GM12878 (cell line): ENCODE results near the gene AMPD2. TPM values are rescaled to one million over a fixed set of nuclear protein-coding genes. Genes with fewer than 3 reads are reported as not detected.
"Not testable (repeated sequence)": the region's sequence is repeated elsewhere in the genome, so short reads cannot be mapped to it uniquely, and the experiment has no call there.

Experiments
- ATAC-seq: fragments of 200-7000 bp; cut with Tn5 transposase; 3 replicates; pipeline ENCODE4 v1.9.1; 2020; ENCODE audit warnings: mild to moderate bottlenecking, moderate library complexity
- BruUV-seq: library from RNA; stranded (reverse); fragments of 400-500 nt; replicated peaks from 2 replicates; lab custom pipeline; 2021; lab: Mats Ljungman, UMichigan
- CTCF ChIA-PET: fragments of 300-600 bp; sonication (Branson Sonifier 250); formaldehyde crosslinking; extraction: SDS; loops from one replicate; lab custom pipeline; 2021; ENCODE audit warnings: inconsistent platforms; lab: Yijun Ruan, JAX
- POLR2A ChIA-PET: fragments of 350-600 bp; formaldehyde crosslinking; extraction: SDS; loops from one replicate; lab custom pipeline; 2021; ENCODE audit warnings: inconsistent platforms; lab: Charles Lee
- RAD21 ChIA-PET: fragments of 300-600 bp; sonication (Branson Sonifier 250); formaldehyde crosslinking; loops from one replicate; lab custom pipeline; 2023; ENCODE audit warnings: antibody characterized with exemption; ENCODE audit not compliant: unreplicated experiment; lab: Charles Lee
- SMC1A ChIA-PET: fragments of 300-600 bp; sonication (Branson Sonifier 250); formaldehyde crosslinking; loops from one replicate; lab custom pipeline; 2023; ENCODE audit not compliant: unreplicated experiment, uncharacterized antibody; lab: Charles Lee
- DNase-seq: peaks from one replicate; pipeline ENCODE4 v3.0.0-alpha.2; 2011; ENCODE audit warnings: low read depth, low spot score
- FAIRE-seq: peaks from 3 replicates; lab custom pipeline; 2011; peaks lifted over from hg19 to GRCh38; lab: Jason Lieb, UNC
- H2AFZ ChIP-seq: 2 replicates; pipeline ENCODE4 v1.6.0; 2011; ENCODE audit warnings: low read depth, low read length, control low read depth; ENCODE audit not compliant: control insufficient read depth
- H3K27ac ChIP-seq: 2 replicates; pipeline ENCODE4 v1.5.1; 2011; ENCODE audit warnings: control low read depth; ENCODE audit not compliant: control insufficient read depth, insufficient read depth
- H3K27me3 ChIP-seq, 2 experiments: replicated peaks in 1 of 2; 2 replicates each; pipeline versions ENCODE4 v1.6.0 to v1.6.1; 2011; ENCODE audit warnings: low read length in 1 of 2; ENCODE audit not compliant: control insufficient read depth in 2 of 2, insufficient read depth in 2 of 2
- H3K36me3 ChIP-seq, 2 experiments: 2 replicates each; pipeline ENCODE4 v1.5.1; 2011; ENCODE audit warnings: low read length in 1 of 2; ENCODE audit not compliant: control insufficient read depth in 2 of 2, insufficient read depth in 2 of 2
- H3K4me1 ChIP-seq: 2 replicates; pipeline ENCODE4 v1.6.1; 2011; ENCODE audit warnings: mild to moderate bottlenecking, low read length, moderate library complexity, mixed read lengths; ENCODE audit not compliant: control insufficient read depth, insufficient read depth
- H3K4me2 ChIP-seq: 2 replicates; pipeline ENCODE4 v1.6.0; 2011; ENCODE audit warnings: control low read depth; ENCODE audit not compliant: control insufficient read depth, insufficient read depth
- H3K4me3 ChIP-seq: fragments of 200-600 bp; sonication (generic); 2 replicates; pipeline ENCODE4 v1.5.1; 2016
- H3K79me2 ChIP-seq: 2 replicates; pipeline ENCODE4 v1.6.0; 2011; ENCODE audit warnings: low read length; ENCODE audit not compliant: control insufficient read depth, insufficient read depth
- H3K9ac ChIP-seq: 2 replicates; pipeline ENCODE4 v1.8.0; 2011; ENCODE audit warnings: low read length, control low read depth, mixed read lengths; ENCODE audit not compliant: control insufficient read depth, insufficient read depth
- H3K9me3 ChIP-seq: replicated peaks from 3 replicates; pipeline ENCODE4 v1.5.1; 2011; ENCODE audit warnings: mild to moderate bottlenecking, low read length; ENCODE audit not compliant: control insufficient read depth, insufficient read depth
- H4K20me1 ChIP-seq: 2 replicates; pipeline ENCODE4 v1.6.0; 2011; ENCODE audit not compliant: control insufficient read depth, insufficient read depth
- MTA2 ChIP-seq: fragments of 450-650 bp; IDR thresholded peaks from 2 replicates; pipeline ENCODE4 v1.6.1; 2016; ENCODE audit warnings: low read depth, mild to moderate bottlenecking, moderate library complexity
- SUPT20H ChIP-seq: IDR thresholded peaks from 2 replicates; pipeline ENCODE4 v1.6.1; 2011; ENCODE audit warnings: low read depth, mild to moderate bottlenecking, low read length, moderate library complexity, borderline replicate concordance; ENCODE audit not compliant: control insufficient read depth
- TCF3 ChIP-seq: IDR thresholded peaks from 2 replicates; pipeline ENCODE4 v1.6.1; 2012; ENCODE audit warnings: low read depth, mild to moderate bottlenecking, low read length, borderline replicate concordance; ENCODE audit not compliant: insufficient read depth
- WGBS: methylation state at CpG from one replicate; pipeline ENCODE4 v1.1.6; 2016; ENCODE audit warnings: low lambda C conversion rate; ENCODE audit not compliant: insufficient replicate concordance, insufficient coverage; ENCODE audit errors: missing lambda C conversion rate; 5-methylcytosine and 5-hydroxymethylcytosine counted together
- in situ Hi-C: fragments of 300-500 bp; cut with MboI; formaldehyde crosslinking; loops from 9 replicates; pipeline ENCODE4 v1.14.3; 2018; ENCODE audit warnings: mixed read lengths
- intact Hi-C: fragments of 100-400 bp; cut with micrococcal nuclease; formaldehyde crosslinking; loops from one replicate; pipeline ENCODE4 v1.14.2; 2022; ENCODE audit not compliant: unreplicated experiment
- polyA plus RNA-seq, 11 experiments: library from polyadenylated mRNA; depleted of rRNA in 4 of 11; unstranded in 6 of 11; stranded (reverse) in 5 of 11; fragments of >200 nt; fragmentation: Nextera tagmentation in 4 of 11; fragmentation: Illumina TruSeq in 1 of 11; extraction: Ambion mirVana in 4 of 11; extraction: Trizol in 1 of 11; gene quantifications; 1 replicate in 1 of 11; 2 replicates in 10 of 11; pipeline versions ENCODE4 v1.2.1 to v1.2.3, GENCODE V29; 2011 to 2016; ENCODE audit warnings: inconsistent platforms in 2 of 11, missing spikeins in 2 of 11, low read depth in 1 of 11
- total RNA-seq, 4 experiments: library from RNA; depleted of rRNA in 3 of 4; stranded (reverse); fragments of >200 nt in 3 of 4; fragmentation: Illumina TruSeq in 1 of 4; extraction: Trizol in 1 of 4; gene quantifications; 2 replicates each; pipeline versions ENCODE4 v1.2.1 to v1.2.3, GENCODE V29; 2013 to 2021

Gene AMPD2
- total and polyA plus RNA-seq, 10 of the 15 experiments (the other 5 are each of a cell fraction or from before 2014, with no cell fraction given) = 2.0 to 75.9 (median 31.3) TPM

DNA sequence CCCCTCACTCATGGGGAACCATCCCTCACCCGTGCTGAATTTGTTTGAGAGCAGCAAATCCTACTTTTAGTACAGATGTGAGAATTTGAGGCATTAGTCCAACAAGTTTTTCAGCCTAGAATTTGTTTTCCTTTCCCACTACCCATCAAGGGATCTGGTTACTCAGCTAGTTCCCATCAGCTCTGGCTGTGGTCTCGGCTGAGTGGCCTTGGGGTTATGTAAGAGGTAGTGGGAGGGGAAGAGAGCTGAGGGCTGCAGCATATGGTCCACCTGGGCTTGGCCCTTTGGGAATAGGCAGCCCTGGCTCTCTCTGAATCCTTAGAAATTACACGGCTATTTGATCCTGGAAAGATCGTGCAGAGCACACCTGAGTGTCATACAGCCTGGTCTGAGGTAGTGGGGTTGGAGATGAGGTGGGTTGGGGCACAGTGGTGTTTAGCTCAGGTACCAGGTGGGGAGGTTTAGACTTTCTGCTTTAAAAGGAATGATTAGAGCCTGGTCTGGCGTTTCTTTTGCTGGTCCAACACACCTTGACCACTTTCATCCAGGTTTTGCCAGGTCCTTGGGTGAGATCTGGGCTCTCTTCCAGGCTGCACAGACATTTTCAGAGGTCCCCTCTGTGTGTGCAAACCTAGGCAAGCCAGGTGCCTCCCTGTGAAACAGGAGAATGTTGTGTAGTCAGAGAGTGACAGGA lies 40.5 kb downstream of the AMPD2 start:
- ChIA-PET POLR2A (no interaction called here), CTCF (interaction anchor here (3.7 kb wide), 1 partner anchor 20 kb away, joined by 23 read pairs; no protein-coding TSS in a partner anchor), SMC1A (interaction anchor here (1.1 to 1.2 kb wide), 2 partner anchors 10 to 94 kb away, joined by 3 read pairs; no protein-coding TSS in a partner anchor), RAD21 (interaction anchor here (0.7 kb wide), 1 partner anchor 8 kb away, joined by 3 read pairs; no protein-coding TSS in a partner anchor)
- ATAC-seq = no peak
- in situ Hi-C loops (no loop called here), intact Hi-C loops (loop anchor here (5.0 kb wide), 1 partner anchor 322 kb away; the partner anchor contains the start of gene AHCYL1)
- Histone ChIP-seq H3K27me3 (no peaks in the 10 kb centered on the region), H3K4me1 (0 out of 2 replicates have a peak, but pooled peaks cover 3% of the 10 kb centered on the region), H3K4me2 (no peak overlapping the region), H3K36me3 (no peaks in the 10 kb centered on the region; a peak in 1 of 4 replicates), H3K4me3 (no peak overlapping the region), H2AFZ (no peak overlapping the region), H3K9ac (no peak overlapping the region), H3K9me3 (no peaks in the 10 kb centered on the region), H4K20me1 (no peaks in the 10 kb centered on the region), H3K79me2 (no peaks in the 10 kb centered on the region; the same call in 1 of the 2 replicates), H3K27ac (no peak overlapping the region)
- WGBS = 46% methylated on average over 5 of the region's 5 CpGs
- TF ChIP-seq MTA2 (no peak), SUPT20H (no peak), TCF3 (no peak)
- no peak for DNase-seq
- no peak for FAIRE-seq
- BruUV-seq = no TSS peak

DNA sequence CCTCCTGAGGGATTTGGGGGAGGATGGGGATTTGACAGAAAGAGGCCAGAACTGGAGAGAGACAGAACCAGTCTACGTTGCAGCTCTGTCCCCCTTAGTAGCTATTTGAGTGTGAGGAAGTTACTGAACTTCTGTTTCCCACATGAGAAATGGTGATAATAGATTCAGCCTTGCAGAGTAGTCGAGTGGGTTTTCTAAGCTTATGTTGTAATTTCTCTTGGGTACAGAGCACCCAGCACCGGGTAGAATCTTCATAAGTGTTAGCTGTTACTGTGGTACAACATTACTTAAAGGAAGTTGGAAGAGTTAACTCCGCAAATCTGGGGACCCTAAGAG lies 41.0 kb downstream of the AMPD2 start:
- H3K4me2 ChIP-seq, H4K20me1 ChIP-seq, H3K27me3 ChIP-seq, DNase-seq, H2AFZ ChIP-seq, H3K4me3 ChIP-seq, H3K9me3 ChIP-seq, H3K79me2 ChIP-seq, H3K36me3 ChIP-seq, H3K27ac ChIP-seq, BruUV-seq, ATAC-seq, intact Hi-C loops, in situ Hi-C loops, H3K4me1 ChIP-seq, FAIRE-seq, POLR2A ChIA-PET, H3K9ac ChIP-seq: not testable (repeated sequence)
- RAD21 ChIA-PET = interaction anchor here (0.7 kb wide), 1 partner anchor 8 kb away, joined by 3 read pairs; no protein-coding TSS in a partner anchor
- 49% methylated on average over 4 of the region's 4 CpGs for whole genome bisulfite sequencing
- SMC1A ChIA-PET = interaction anchor here (1.1 to 1.2 kb wide), 2 partner anchors 10 to 93 kb away, joined by 3 read pairs; no protein-coding TSS in a partner anchor
- CTCF ChIA-PET = interaction anchor here (3.7 kb wide), 1 partner anchor 21 kb away, joined by 23 read pairs; no protein-coding TSS in a partner anchor
